BJ (cell line): ENCODE data around the gene SRMS. TPM values are rescaled to one million over a fixed set of nuclear protein-coding genes. Genes with fewer than 3 reads are reported as not detected.

ENCODE experiments used
- CTCF ChIA-PET: fragments of 350-600 bp; formaldehyde crosslinking; extraction: SDS; loops from one replicate; lab custom pipeline; 2021; ENCODE audit warnings: antibody characterized with exemption, inconsistent platforms; lab: Yijun Ruan, JAX
- POLR2A ChIA-PET: fragments of 300-600 bp; sonication (Branson Sonifier 250); formaldehyde crosslinking; extraction: SDS; loops from one replicate; lab custom pipeline; 2021; ENCODE audit warnings: antibody characterized with exemption; lab: Charles Lee
- DNase-seq: peaks from one replicate; pipeline ENCODE4 v3.0.0-alpha.2; 2011; ENCODE audit warnings: low read depth
- H3K27me3 ChIP-seq: 2 replicates; pipeline ENCODE4 v1.6.0; 2011; ENCODE audit warnings: low read length; ENCODE audit not compliant: control insufficient read depth, insufficient read depth
- H3K36me3 ChIP-seq: 2 replicates; pipeline ENCODE4 v1.5.1; 2011; ENCODE audit warnings: low read length; ENCODE audit not compliant: control insufficient read depth, insufficient read depth
- H3K4me3 ChIP-seq: 2 replicates; pipeline ENCODE4 v1.5.1; 2011; ENCODE audit warnings: low read depth, mild to moderate bottlenecking, control low read depth, low read length
- CTCF ChIP-seq: IDR thresholded peaks from 2 replicates; pipeline ENCODE4 v1.5.1; 2011; ENCODE audit warnings: low read depth, mild to moderate bottlenecking, control low read depth, inconsistent platforms, low read length, moderate library complexity; ENCODE audit not compliant: insufficient read depth
- polyA plus RNA-seq: library from polyadenylated mRNA; depleted of rRNA; stranded (reverse); fragments of >200 nt; gene quantifications from 2 replicates; pipeline ENCODE4 v1.2.3, GENCODE V29; 2011

Gene SRMS
- polyA plus RNA-seq, 1 experiment, result not detected

GRCh38 chr20:63585616-63586565 is 38.3 kb upstream of the SRMS start:
- peaks cover 9% of the 10 kb centered on the region for H3K36me3 ChIP-seq
- POLR2A ChIA-PET, result no interaction called here
- H3K27me3 ChIP-seq, result no peaks in the 10 kb centered on the region
- H3K4me3 ChIP-seq, result no peak overlapping the region
- CTCF ChIA-PET, result no interaction called here
- TF ChIP-seq CTCF, result no peak
- DNase-seq, result no peak

- Histone ChIP-seq H3K27me3 (no peaks in the 10 kb centered on the region; the same call in 1 of the 2 replicates), H3K36me3 (peaks cover 1% of the 10 kb centered on the region; the same call in 1 of the 2 replicates), H3K4me3 (no peak overlapping the region)
- CTCF ChIA-PET, result interaction anchor here (1.2 to 1.8 kb wide), 2 partner anchors 45 to 391 kb away, joined by 3 to 7 read pairs; partner anchors contain the start of gene PTK6
- no peak for TF ChIP-seq CTCF
- no peak for DNase-seq
- POLR2A ChIA-PET, result interaction anchor here (0.6 kb wide), 1 partner anchor 8 kb away, joined by 6 read pairs; the partner anchor contains the start of gene HELZ2
These were observed 35.0 kb upstream of the SRMS start for GRCh38 chr20:63582382-63583063.

- TF ChIP-seq CTCF, result peak; percentile 53
- no peaks in the 10 kb centered on the region; the same call in 1 of the 2 replicates for H3K27me3 ChIP-seq
- CTCF ChIA-PET, result interaction anchor here (1.2 kb wide), 1 partner anchor 284 kb away, joined by 3 read pairs; the partner anchor contains the start of gene TPD52L2
These were observed 33.4 kb upstream of the SRMS start for GRCh38 chr20:63580796-63581461.

GRCh38 chr20:63579017-63579694 is 31.6 kb upstream of the SRMS start:
- Histone ChIP-seq H3K4me3 (no peak overlapping the region), H3K27me3 (no peaks in the 10 kb centered on the region; the same call in 1 of the 2 replicates), H3K36me3 (no peaks in the 10 kb centered on the region)
- ChIA-PET CTCF (interaction anchor here (1.0 kb wide), 1 partner anchor 9 kb away, joined by 3 read pairs; no protein-coding TSS in a partner anchor), POLR2A (no interaction called here)
- DNase-seq, result no peak
- no peak for TF ChIP-seq CTCF

More at GRCh38 chr20:63580796-63581461, 33.4 kb upstream of the SRMS start:
- Histone ChIP-seq H3K36me3 (no peaks in the 10 kb centered on the region), H3K4me3 (no peak overlapping the region)
- DNase-seq, result no peak
- POLR2A ChIA-PET, result interaction anchor here (0.6 kb wide), 1 partner anchor 378 kb away, joined by 3 read pairs; no protein-coding TSS in a partner anchor
